Liver (tissue), 9 donors: Measurements from ENCODE around the gene SLC13A2. TPM values are rescaled to one million over a fixed set of nuclear protein-coding genes. Genes with fewer than 3 reads are reported as not detected.

Experiments
- DNase-seq: peaks from one replicate; pipeline ENCODE4 v3.0.0-alpha.2; 2017; ENCODE audit warnings: low spot score
- H3K27ac ChIP-seq, 2 donors: one replicate each; pipeline ENCODE4 v1.7.0; 2013; ENCODE audit warnings: inconsistent platforms in 2 of 2, low read length in 2 of 2, control low read depth in 1 of 2, low read depth in 1 of 2, mild to moderate bottlenecking in 1 of 2
- H3K27me3 ChIP-seq, 4 donors: one replicate each; pipeline versions ENCODE4 v1.6.1 to v1.7.0; 2013; ENCODE audit warnings: low read length in 3 of 4, inconsistent platforms in 1 of 4, mild to moderate bottlenecking in 1 of 4, moderate library complexity in 1 of 4; ENCODE audit not compliant: control insufficient read depth in 4 of 4, insufficient read depth in 4 of 4
- H3K36me3 ChIP-seq, 4 donors: one replicate each; pipeline versions ENCODE4 v1.6.1 to v1.7.0; 2013; ENCODE audit warnings: low read length in 3 of 4, mild to moderate bottlenecking in 3 of 4, low read depth in 1 of 4, moderate library complexity in 1 of 4; ENCODE audit not compliant: control insufficient read depth in 4 of 4, insufficient read depth in 3 of 4
- H3K4me1 ChIP-seq, 4 donors: one replicate each; pipeline versions ENCODE4 v1.6.1 to v1.7.0; 2013; ENCODE audit warnings: low read length in 3 of 4, mild to moderate bottlenecking in 3 of 4, moderate library complexity in 1 of 4; ENCODE audit not compliant: control insufficient read depth in 4 of 4, insufficient read depth in 4 of 4
- H3K4me3 ChIP-seq, 3 donors: one replicate each; pipeline versions ENCODE4 v1.6.1 to v1.7.0; 2013; ENCODE audit warnings: low read length in 3 of 3, control low read depth in 1 of 3, low read depth in 1 of 3, mild to moderate bottlenecking in 1 of 3
- H3K9ac ChIP-seq, 2 donors: one replicate each; pipeline ENCODE4 v1.7.0; 2013; ENCODE audit warnings: low read length in 2 of 2, mild to moderate bottlenecking in 2 of 2, moderate library complexity in 2 of 2, control low read depth in 1 of 2, low read depth in 1 of 2
- H3K9me3 ChIP-seq, 4 donors: one replicate each; pipeline versions ENCODE4 v1.6.1 to v1.7.0; 2013; ENCODE audit warnings: low read length in 3 of 4; ENCODE audit not compliant: control insufficient read depth in 4 of 4
- ATF3 ChIP-seq: IDR thresholded peaks from 2 replicates; pipeline ENCODE4 v1.6.1; 2016; ENCODE audit warnings: antibody characterized with exemption
- CTCF ChIP-seq: fragments of 150-350 bp; IDR thresholded peaks from 2 replicates; pipeline ENCODE4 v1.5.1; 2017; ENCODE audit warnings: improper control_type of control experiment, low read depth, low read length; ENCODE audit not compliant: missing input control
- EGR1 ChIP-seq, 2 donors: IDR thresholded peaks; 2 replicates each; pipeline ENCODE4 v1.6.1; 2016 to 2018; ENCODE audit warnings: antibody characterized with exemption in 2 of 2, low read depth in 2 of 2
- FOXA1 ChIP-seq: IDR thresholded peaks from 2 replicates; pipeline ENCODE4 v1.6.1; 2016; ENCODE audit warnings: antibody characterized with exemption
- FOXA2 ChIP-seq: IDR thresholded peaks from 2 replicates; pipeline ENCODE4 v1.6.1; 2016; ENCODE audit warnings: antibody characterized with exemption
- GABPA ChIP-seq, 2 donors: IDR thresholded peaks in 1 of 2; conservative IDR thresholded peaks in 1 of 2; 2 replicates each; pipeline ENCODE4 v1.6.1; 2016; ENCODE audit warnings: antibody characterized with exemption in 2 of 2, mild to moderate bottlenecking in 1 of 2, moderate library complexity in 1 of 2
- HNF4A ChIP-seq, 2 donors: conservative IDR thresholded peaks; 2 replicates each; pipeline ENCODE4 v1.6.1; 2016; ENCODE audit warnings: antibody characterized with exemption in 2 of 2, mild to moderate bottlenecking in 2 of 2
- HNF4G ChIP-seq: IDR thresholded peaks from 2 replicates; pipeline ENCODE4 v1.6.1; 2016; ENCODE audit warnings: antibody characterized with exemption
- JUND ChIP-seq, 2 donors: IDR thresholded peaks; 2 replicates each; pipeline ENCODE4 v1.6.1; 2016; ENCODE audit warnings: antibody characterized with exemption in 2 of 2
- MAX ChIP-seq: IDR thresholded peaks from 2 replicates; pipeline ENCODE4 v1.6.1; 2016; ENCODE audit warnings: antibody characterized with exemption
- NR2F2 ChIP-seq: IDR thresholded peaks from 2 replicates; pipeline ENCODE4 v1.6.1; 2016; ENCODE audit warnings: antibody characterized with exemption
- REST ChIP-seq: IDR thresholded peaks from 2 replicates; pipeline ENCODE4 v1.6.1; 2016; ENCODE audit warnings: antibody characterized with exemption, mild to moderate bottlenecking
- RXRA ChIP-seq, 2 donors: IDR thresholded peaks; 2 replicates each; pipeline ENCODE4 v1.6.1; 2017 to 2018; ENCODE audit warnings: antibody characterized with exemption in 2 of 2, mild to moderate bottlenecking in 1 of 2
- SP1 ChIP-seq: IDR thresholded peaks from 2 replicates; pipeline ENCODE4 v1.6.1; 2018; ENCODE audit warnings: antibody characterized with exemption, mild to moderate bottlenecking
- TAF1 ChIP-seq: conservative IDR thresholded peaks from 2 replicates; pipeline ENCODE4 v1.6.1; 2016; ENCODE audit warnings: antibody characterized with exemption, mild to moderate bottlenecking
- YY1 ChIP-seq: IDR thresholded peaks from 2 replicates; pipeline ENCODE4 v1.6.1; 2016; ENCODE audit warnings: antibody characterized with exemption, mild to moderate bottlenecking
- ZBTB33 ChIP-seq: IDR thresholded peaks from 2 replicates; pipeline ENCODE4 v1.6.1; 2016; ENCODE audit warnings: antibody characterized with exemption
- WGBS: extraction: QIAGEN DNeasy Blood & Tissue Kit; methylation state at CpG from one replicate; pipeline ENCODE4 v1.1.7; 2013; 5-methylcytosine and 5-hydroxymethylcytosine counted together
- polyA plus RNA-seq, 2 donors: library from polyadenylated mRNA; stranded (reverse) in 1 of 2; unstranded in 1 of 2; fragments of 200-250 nt in 1 of 2; fragments of >200 nt in 1 of 2; fragmentation: Nextera tagmentation in 1 of 2; extraction: Ambion mirVana in 1 of 2; gene quantifications; one replicate each; pipeline versions ENCODE4 v1.2.1 to v1.2.3, GENCODE V29; 2013 to 2015
- total RNA-seq, 2 donors: library from RNA; depleted of rRNA; stranded (reverse); fragments of >200 nt; gene quantifications; one replicate each; pipeline ENCODE4 v1.2.3, GENCODE V29; 2014
- donor health status: healthy.
- donor health status: healthy.
- donor health status: healthy.
- donor health status: healthy.
- donor health status: healthy.

Gene SLC13A2
- total and polyA plus RNA-seq, 4 donors, result 0.10 to 0.52 (median 0.36) TPM

GRCh38 chr17:28478712-28479615 lies 5.5 kb downstream of the SLC13A2 start:
- TF ChIP-seq ATF3, result no peak
- no peak for TF ChIP-seq ZBTB33
- TF ChIP-seq SP1, result no peak
- no peak for TF ChIP-seq JUND (IDR thresholded peaks at IDR 0.05)
- TF ChIP-seq MAX, result no peak
- TF ChIP-seq TAF1, result no peak
- TF ChIP-seq HNF4A (conservative IDR thresholded peaks at IDR 0.05), result no peak
- no peak for TF ChIP-seq FOXA1
- no peak for TF ChIP-seq NR2F2
- no peak for TF ChIP-seq CTCF
- no peak for TF ChIP-seq FOXA2
- TF ChIP-seq HNF4G, result no peak
- no peak for TF ChIP-seq EGR1 (IDR thresholded peaks at IDR 0.05; ENCODE audit: low read depth in 2 of 2)
- TF ChIP-seq REST, result no peak
- TF ChIP-seq YY1, result no peak
- TF ChIP-seq RXRA (IDR thresholded peaks at IDR 0.05), result no peak
- no peak for TF ChIP-seq GABPA (IDR thresholded peaks at IDR 0.05 in 1 of 2, conservative IDR thresholded peaks at IDR 0.05 in 1 of 2)
- H3K9ac ChIP-seq, result no peak overlapping the region
- H3K27me3 ChIP-seq, result no peaks in the 10 kb centered on the region
- 85% methylated on average over 3 of the region's 3 CpGs for WGBS
- DNase-seq, result no peak
- peaks cover 0 to under 1% (median 0%) of the 10 kb centered on the region in 4 donors for H3K4me1 ChIP-seq
- H3K4me3 ChIP-seq, result no peak overlapping the region
- no peaks in the 10 kb centered on the region for H3K9me3 ChIP-seq
- H3K27ac ChIP-seq, result no peak overlapping the region
- no peaks in the 10 kb centered on the region for H3K36me3 ChIP-seq
